GM15510 (cell line): ENCODE data around the gene AGPAT4.
A peak's percentile ranks its signal among the peaks of the same experiment; 100 is the strongest.

Source experiments
- POLR2A ChIP-seq: IDR thresholded peaks from 3 replicates; pipeline ENCODE4 v1.6.1; 2011; ENCODE audit warnings: borderline replicate concordance; ENCODE audit not compliant: insufficient read length; ENCODE audit errors: extremely low read depth

The AGPAT4 gene

GRCh38 chr6:161273752-161274487 lies at the start of gene AGPAT4:
Gene AGPAT4 (minus strand): TSS chr6:161274061. CDS start chr6:161232213, 41,848 bp downstream.
- peak; percentile 55 for TF ChIP-seq POLR2A

DNA sequence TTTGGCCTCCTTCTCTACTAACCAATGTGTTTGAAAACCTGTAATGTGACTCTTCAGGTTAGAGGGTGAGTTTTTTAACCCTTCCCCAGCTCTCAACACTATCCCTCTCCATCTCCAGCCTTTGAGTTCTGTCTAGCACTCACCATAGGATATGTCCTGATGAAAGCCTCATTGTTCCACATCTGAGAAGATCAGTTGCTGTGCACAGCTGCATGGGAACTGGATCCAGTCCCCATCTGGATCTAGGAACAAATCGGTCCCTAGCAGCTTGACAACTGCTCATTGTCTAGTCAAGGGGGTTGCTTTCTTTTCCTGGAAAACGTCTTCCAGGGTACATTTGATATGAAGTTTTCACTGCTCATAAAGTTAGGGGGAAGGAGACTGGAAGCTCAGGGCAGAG lies 45.4 kb upstream of the AGPAT4 start:
- no peak for TF ChIP-seq POLR2A

GRCh38 chr6:161318456-161318855 lies 44.6 kb upstream of the AGPAT4 start:
- no peak for TF ChIP-seq POLR2A

GRCh38 chr6:161316531-161316930 lies 42.7 kb upstream of the AGPAT4 start:
- no peak for TF ChIP-seq POLR2A

DNA sequence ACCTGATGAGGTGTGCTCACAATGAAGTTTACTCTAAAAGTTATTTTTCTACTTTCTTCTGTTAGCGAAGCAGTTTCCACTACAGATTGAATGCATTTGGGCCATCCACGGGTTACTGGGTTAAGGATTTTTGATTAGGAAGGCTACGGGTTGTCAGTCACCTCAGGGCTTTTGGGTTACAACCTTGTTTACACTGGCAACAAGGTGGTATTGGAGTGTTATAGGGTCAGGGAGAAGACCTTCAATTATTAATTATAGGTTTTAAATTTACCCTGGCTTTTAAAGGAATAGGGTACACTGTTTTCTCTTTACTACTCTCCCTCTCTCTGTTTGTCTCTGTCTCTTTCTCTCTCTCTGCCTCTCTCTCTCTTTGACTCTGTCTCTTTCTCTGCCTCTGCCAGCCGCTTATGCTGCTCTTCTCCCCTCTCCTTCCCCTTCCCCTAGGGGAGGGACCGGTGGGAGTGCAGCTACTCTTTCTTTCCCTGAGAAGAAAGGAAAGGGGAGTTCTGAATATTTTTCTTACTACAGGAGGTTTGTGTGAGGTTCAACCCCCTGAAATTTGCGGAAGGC lies 40.2 kb upstream of the AGPAT4 start:
- no peak for TF ChIP-seq POLR2A

- TF ChIP-seq POLR2A: no peak
Measured at GRCh38 chr6:161308075-161308655, 34.3 kb upstream of the AGPAT4 start.

GRCh38 chr6:161305860-161306259 lies 32.0 kb upstream of the AGPAT4 start:
- TF ChIP-seq POLR2A: no peak

DNA sequence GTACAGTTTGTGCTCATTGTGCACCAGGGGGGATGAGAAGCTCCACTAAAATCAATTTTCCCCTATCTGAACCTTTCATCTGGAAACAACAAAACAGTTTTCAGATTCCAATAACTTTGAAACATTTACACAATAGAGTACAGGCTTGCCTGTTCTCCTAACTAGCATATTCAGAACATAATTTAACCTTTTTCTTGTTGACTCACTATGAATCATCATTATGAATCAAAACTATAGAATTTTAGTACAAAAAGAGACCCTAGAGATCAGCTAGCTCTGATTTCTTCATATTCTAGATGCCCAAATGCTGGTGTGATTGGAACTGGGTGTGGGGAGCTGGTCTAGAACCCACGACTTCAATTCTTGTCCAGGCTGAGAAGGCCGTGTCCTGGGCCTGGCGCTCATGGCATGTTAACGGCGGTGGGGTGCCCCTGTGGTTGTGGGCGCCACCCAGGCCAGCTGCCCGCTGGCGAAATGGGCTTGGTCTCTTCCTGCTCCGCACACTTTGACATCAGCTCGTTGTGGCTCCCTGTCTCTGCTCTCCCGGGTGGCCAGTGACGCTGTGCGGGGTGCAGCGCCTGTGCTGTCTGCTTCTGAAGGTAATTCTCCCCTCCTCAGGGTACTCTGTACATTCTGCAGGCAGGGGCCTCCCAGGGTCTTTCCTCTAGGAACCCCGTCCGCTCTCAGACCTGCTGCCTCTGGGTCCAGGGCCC lies 29.9 kb upstream of the AGPAT4 start:
- no peak for TF ChIP-seq POLR2A

- TF ChIP-seq POLR2A: no peak
Measured at GRCh38 chr6:161302949-161303348, 29.1 kb upstream of the AGPAT4 start.

DNA sequence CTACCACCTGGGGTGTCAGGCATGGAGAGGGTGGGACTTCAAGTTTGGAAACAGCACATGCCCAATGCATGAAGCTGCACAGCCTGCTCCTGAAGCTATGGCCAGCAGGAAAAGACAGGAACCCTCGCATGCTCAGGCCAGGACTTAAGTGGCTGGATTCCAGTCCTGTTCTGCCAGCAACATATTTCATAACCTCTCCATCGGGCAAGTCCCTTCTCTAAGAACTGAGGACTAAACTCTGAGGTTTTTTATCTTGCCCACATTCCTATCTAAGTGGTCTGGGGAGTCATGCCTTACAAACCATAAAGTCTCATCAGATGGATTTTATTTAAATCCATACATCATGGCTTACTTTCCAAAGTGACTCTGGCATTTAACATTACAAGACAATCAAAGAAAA lies 27.5 kb upstream of the AGPAT4 start:
- TF ChIP-seq POLR2A: no peak

DNA sequence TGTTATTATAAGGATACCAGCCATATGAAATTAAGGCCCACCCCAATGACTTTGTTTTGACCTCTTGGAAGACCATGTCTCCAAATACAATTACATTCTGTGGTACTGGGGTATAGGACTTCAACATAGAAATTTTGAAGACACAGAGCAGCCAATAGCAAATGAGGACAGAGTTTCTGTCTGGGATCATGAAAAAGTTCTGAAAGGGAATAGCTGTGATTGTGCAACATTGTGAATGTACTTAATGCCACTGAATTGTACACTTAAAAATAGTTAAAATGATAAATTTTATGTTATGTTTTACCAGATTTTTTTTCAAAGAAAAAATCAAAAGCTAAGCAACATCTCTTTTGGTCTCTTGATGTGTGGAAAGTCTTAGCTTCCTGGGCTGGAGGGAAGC lies 27.0 kb upstream of the AGPAT4 start:
- no peak for TF ChIP-seq POLR2A

DNA sequence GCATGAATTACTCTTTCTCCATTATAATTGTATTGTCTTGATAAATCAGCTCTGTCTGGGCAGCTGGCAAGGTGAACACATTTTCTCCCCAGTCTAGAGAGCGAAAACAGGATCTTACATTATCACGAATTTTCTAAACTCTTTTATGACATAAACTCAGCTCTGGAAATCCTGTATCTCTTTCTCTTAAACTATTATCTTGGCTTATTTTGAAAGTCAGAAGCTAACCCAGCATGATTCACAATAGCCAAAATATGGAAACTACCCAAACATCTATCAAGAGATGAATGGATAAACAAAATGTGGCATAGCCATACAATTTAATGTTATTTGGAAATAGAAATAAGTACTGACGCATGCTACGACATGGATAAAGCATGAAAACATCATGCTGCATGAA lies 25.9 kb upstream of the AGPAT4 start:
- TF ChIP-seq POLR2A: no peak

- TF ChIP-seq POLR2A: no peak
Measured at GRCh38 chr6:161295784-161296183, 21.9 kb upstream of the AGPAT4 start.

DNA sequence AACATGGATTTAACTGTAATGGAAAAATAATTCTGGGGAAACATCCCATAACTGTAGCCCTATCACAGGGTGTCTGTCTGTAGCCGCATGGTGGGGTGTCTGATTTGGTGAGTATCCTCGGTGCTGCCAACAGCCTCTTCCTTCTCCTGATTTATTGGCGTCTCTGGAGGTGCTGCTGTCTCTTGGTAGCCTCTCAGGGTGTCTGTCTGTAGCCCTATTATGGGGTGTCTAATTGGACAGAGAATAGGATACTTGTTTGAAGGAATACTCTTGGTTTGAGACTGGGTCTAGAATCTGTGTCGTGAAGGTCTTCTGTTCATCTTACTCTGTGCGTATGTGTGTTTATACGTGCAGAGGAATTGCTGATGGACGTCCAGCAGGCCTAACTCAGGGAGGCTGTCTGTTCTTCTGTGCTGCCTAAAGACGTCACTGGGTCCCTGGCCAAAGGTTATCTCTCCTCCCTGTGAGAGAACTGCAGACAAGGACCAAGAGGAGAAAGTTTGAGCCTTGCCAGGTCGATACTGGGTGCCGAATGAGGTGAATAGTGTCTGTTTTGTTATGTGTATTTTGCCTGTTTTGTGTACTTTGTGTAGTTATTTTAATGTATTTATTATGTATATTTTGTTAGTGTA lies 18.9 kb upstream of the AGPAT4 start:
- TF ChIP-seq POLR2A: no peak

DNA sequence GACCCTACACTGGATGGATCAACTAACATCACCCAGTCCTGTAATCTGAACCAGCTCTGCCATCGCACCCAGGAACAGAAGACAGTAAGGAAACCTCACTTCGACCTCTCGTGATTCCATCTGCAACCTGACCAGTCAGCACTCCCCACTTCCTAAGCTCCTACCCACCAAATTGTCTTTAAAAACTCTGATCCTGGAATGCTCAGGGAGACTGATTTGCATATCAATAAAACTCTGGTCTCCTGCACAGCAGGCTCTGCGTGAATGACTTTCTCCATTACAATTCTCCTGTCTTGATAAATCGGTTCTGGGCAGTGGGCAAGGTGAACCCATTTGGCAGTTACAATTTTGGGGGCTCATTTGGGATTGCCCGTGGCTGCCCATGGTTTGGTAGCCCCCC lies 18.3 kb upstream of the AGPAT4 start:
- no peak for TF ChIP-seq POLR2A
